Smooth muscle cell (in vitro differentiated cells): ENCODE results near the gene MFGE8. TPM values are rescaled to one million over a fixed set of nuclear protein-coding genes. Genes with fewer than 3 reads are reported as not detected.

Experiments
- DNase-seq: peaks from one replicate; lab custom pipeline; 2025; ENCODE audit not compliant: unreplicated experiment; lab: John Stamatoyannopoulos, UW
- H2AFZ ChIP-seq: fragments of 200-600 bp; sonication (generic); 2 replicates; pipeline ENCODE4 v1.6.0; 2016; ENCODE audit warnings: antibody characterized with exemption, low read depth, mild to moderate bottlenecking
- H3F3A ChIP-seq: fragments of 200-600 bp; sonication (generic); 2 replicates; pipeline ENCODE4 v1.6.0; 2017; ENCODE audit warnings: antibody characterized with exemption, low read depth
- H3K27ac ChIP-seq: fragments of 200-600 bp; sonication (generic); 2 replicates; pipeline ENCODE4 v1.5.1; 2016; ENCODE audit warnings: low read depth, mild to moderate bottlenecking
- H3K27me3 ChIP-seq: fragments of 200-600 bp; sonication (generic); 2 replicates; pipeline ENCODE4 v1.6.1; 2016; ENCODE audit warnings: low read depth, mild to moderate bottlenecking
- H3K36me3 ChIP-seq: fragments of 200-600 bp; sonication (generic); 2 replicates; pipeline ENCODE4 v1.5.1; 2016; ENCODE audit warnings: low read depth
- H3K4me1 ChIP-seq: fragments of 200-600 bp; sonication (generic); 2 replicates; pipeline ENCODE4 v1.5.1; 2016; ENCODE audit warnings: low read depth
- H3K4me2 ChIP-seq: fragments of 200-600 bp; sonication (generic); 2 replicates; pipeline ENCODE4 v1.6.0; 2016; ENCODE audit warnings: mild to moderate bottlenecking
- H3K4me3 ChIP-seq: fragments of 200-600 bp; sonication (generic); 2 replicates; pipeline ENCODE4 v1.5.1; 2016; ENCODE audit warnings: mild to moderate bottlenecking
- H3K79me2 ChIP-seq: fragments of 200-600 bp; sonication (generic); 2 replicates; pipeline ENCODE4 v1.6.0; 2016; ENCODE audit warnings: low read depth, mild to moderate bottlenecking
- H3K9ac ChIP-seq: fragments of 200-600 bp; sonication (generic); 2 replicates; pipeline ENCODE4 v1.6.0; 2016; ENCODE audit warnings: low read depth
- H3K9me3 ChIP-seq: fragments of 200-600 bp; sonication (generic); replicated peaks from 2 replicates; pipeline ENCODE4 v1.5.1; 2016; ENCODE audit warnings: low read depth
- H4K20me1 ChIP-seq: fragments of 200-600 bp; sonication (generic); 2 replicates; pipeline ENCODE4 v1.6.0; 2016; ENCODE audit warnings: low read depth
- CTCF ChIP-seq: fragments of 200-600 bp; sonication (generic); IDR thresholded peaks from 2 replicates; pipeline ENCODE4 v1.5.1; 2017; ENCODE audit warnings: borderline replicate concordance, mild to moderate bottlenecking, antibody characterized with exemption; ENCODE audit not compliant: insufficient read depth, poor library complexity, severe bottlenecking
- WGBS: methylation state at CpG from one replicate; pipeline ENCODE4 v1.1.7; 2016; ENCODE audit warnings: low lambda C conversion rate; 5-methylcytosine and 5-hydroxymethylcytosine counted together
- polyA plus RNA-seq: library from polyadenylated mRNA; unstranded; fragments of >200 nt; fragmentation: Nextera tagmentation; extraction: Ambion mirVana; gene quantifications from 2 replicates; pipeline ENCODE4 v1.2.1, GENCODE V29; 2016
- total RNA-seq: library from RNA; depleted of rRNA; stranded (reverse); fragments of >200 nt; gene quantifications from 2 replicates; pipeline ENCODE4 v1.2.3, GENCODE V29; 2014

MFGE8 gene
- total and polyA plus RNA-seq, 2 experiments from 2014 or later = 185 to 237 TPM

DNA sequence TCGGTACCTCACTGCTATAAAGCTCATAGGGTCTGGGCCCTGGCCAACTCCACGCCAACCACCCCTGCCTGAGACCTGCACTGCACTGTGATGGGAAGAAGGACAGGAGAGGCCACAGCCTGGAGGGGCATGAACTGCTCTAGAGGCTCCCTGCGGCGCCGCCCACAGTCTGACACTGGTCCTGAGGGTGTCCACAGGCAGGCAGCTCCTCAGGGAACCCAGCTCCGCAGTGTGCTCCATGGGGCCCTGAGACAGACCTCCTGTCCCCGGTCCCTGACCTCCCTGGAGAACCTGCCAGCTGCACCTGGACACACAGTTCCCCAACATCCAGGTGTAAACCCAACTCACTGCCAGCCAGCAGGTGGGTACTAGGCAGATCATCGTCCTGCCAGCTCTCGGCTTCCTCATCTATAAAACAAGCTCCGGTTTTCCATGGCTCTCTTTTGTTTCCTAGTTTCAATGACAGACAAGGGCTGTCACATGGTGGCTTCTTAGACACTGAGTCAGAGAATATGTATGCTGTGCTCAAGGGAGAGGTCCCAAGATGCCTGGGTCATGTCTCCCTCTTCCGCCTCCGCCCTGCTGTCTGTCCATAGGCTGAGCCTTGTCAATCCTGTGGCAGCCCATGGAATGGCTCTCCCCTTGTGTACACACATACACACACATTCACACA lies 12.7 kb downstream of the MFGE8 start:
- Histone ChIP-seq H3K9ac (peak overlapping the region; percentile 89), H3K4me3 (no peak overlapping the region), H3K9me3 (no peaks in the 10 kb centered on the region), H4K20me1 (peaks cover 40% of the 10 kb centered on the region), H3K79me2 (no peaks in the 10 kb centered on the region), H3F3A (no peaks in the 10 kb centered on the region), H3K27me3 (no peaks in the 10 kb centered on the region), H2AFZ (no peak overlapping the region), H3K27ac (peak overlapping the region; percentile 97), H3K4me2 (peak overlapping the region; percentile 33), H3K36me3 (no peaks in the 10 kb centered on the region), H3K4me1 (peaks cover 18% of the 10 kb centered on the region)
- no peak for TF ChIP-seq CTCF
- no peak for DNase-seq
- WGBS = 71% methylated on average over 12 of the region's 12 CpGs

DNA sequence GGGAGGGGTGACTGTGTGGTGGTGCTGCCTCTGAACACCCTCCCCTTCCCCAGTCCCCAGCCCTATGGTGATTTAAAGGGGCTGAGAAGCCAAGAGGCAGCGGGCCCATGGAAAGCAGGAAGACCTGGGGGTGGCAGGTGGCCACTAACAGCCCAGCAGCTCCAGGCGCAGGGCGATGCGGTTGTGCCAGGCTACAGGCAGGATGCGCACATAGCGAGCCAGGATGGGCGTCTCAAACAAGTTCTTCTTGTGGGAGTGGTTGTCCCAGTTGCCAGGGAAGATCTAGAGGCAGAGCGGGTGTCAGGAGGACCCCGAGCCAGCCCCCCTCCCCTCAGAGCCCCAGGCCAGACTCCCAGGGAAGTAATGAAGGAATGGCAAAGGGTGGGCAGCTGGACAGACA lies 13.9 kb downstream of the MFGE8 start:
- no peaks in the 10 kb centered on the region for H3K9me3 ChIP-seq
- H3K9ac ChIP-seq = no peak overlapping the region
- peaks cover 27% of the 10 kb centered on the region for H3K4me1 ChIP-seq
- no peak overlapping the region for H3K4me3 ChIP-seq
- no peaks in the 10 kb centered on the region for H3K79me2 ChIP-seq
- TF ChIP-seq CTCF = no peak
- no peaks in the 10 kb centered on the region for H3K36me3 ChIP-seq
- 98% methylated on average over 9 of the region's 9 CpGs for WGBS
- DNase-seq = no peak
- no peak overlapping the region for H3K4me2 ChIP-seq
- peaks cover 11% of the 10 kb centered on the region for H3K27me3 ChIP-seq
- H3K27ac ChIP-seq = peak overlapping the region; percentile 97
- no peaks in the 10 kb centered on the region for H3F3A ChIP-seq
- H4K20me1 ChIP-seq = peaks cover 30% of the 10 kb centered on the region
- no peak overlapping the region for H2AFZ ChIP-seq

DNA sequence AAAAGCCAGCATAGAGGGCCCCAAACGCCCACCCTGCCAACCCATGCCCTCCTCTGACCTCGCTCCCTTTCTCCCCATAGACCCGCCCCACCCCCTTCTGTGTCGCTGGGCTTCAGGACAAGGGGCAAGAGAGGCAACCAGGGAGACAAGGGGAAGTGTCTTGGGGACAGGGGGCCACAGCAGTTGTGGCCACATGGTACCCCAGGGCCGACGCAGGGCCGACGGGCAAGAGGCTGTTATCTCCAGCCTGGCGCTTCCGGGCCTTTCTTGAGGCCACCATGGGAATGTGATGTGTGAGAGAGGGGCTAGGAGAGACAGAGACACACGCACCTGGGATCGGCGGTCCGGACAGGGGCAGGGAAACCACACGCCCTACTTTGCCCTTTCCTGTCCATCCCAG lies 14.4 kb downstream of the MFGE8 start:
- Histone ChIP-seq H3K36me3 (no peaks in the 10 kb centered on the region), H3K4me1 (peaks cover 27% of the 10 kb centered on the region), H4K20me1 (peaks cover 25% of the 10 kb centered on the region), H3K27ac (no peak overlapping the region), H3K9ac (no peak overlapping the region), H3K9me3 (no peaks in the 10 kb centered on the region), H2AFZ (no peak overlapping the region), H3K4me2 (no peak overlapping the region), H3K79me2 (no peaks in the 10 kb centered on the region), H3K27me3 (peaks cover 16% of the 10 kb centered on the region), H3F3A (no peaks in the 10 kb centered on the region), H3K4me3 (no peak overlapping the region)
- WGBS = 94% methylated on average over 15 of the region's 15 CpGs
- TF ChIP-seq CTCF = no peak
- DNase-seq = no peak
